ENCODE results near the gene ENTHD1.

DNA sequence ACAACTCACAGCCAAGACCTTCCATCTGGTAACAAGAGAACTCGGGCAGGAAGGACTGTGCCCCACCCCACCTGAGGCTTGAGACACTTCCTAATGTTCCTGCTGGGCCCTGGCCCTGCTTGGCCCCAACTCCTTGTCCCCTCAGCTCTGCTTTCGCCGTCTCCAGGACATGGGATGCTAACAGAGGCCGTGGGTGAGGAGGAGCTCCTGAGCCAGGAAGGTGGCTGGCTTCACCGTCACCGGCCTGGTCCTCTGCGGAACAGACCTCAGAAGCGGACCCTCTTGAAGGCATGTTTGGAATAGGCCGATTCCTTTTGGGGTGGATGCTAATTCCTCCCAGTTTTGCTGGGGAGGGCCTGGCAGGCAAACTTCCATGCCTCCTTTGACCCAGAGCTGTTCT lies 168.7 kb downstream of the ENTHD1 start:
- TF ChIP-seq, protein P1, sequence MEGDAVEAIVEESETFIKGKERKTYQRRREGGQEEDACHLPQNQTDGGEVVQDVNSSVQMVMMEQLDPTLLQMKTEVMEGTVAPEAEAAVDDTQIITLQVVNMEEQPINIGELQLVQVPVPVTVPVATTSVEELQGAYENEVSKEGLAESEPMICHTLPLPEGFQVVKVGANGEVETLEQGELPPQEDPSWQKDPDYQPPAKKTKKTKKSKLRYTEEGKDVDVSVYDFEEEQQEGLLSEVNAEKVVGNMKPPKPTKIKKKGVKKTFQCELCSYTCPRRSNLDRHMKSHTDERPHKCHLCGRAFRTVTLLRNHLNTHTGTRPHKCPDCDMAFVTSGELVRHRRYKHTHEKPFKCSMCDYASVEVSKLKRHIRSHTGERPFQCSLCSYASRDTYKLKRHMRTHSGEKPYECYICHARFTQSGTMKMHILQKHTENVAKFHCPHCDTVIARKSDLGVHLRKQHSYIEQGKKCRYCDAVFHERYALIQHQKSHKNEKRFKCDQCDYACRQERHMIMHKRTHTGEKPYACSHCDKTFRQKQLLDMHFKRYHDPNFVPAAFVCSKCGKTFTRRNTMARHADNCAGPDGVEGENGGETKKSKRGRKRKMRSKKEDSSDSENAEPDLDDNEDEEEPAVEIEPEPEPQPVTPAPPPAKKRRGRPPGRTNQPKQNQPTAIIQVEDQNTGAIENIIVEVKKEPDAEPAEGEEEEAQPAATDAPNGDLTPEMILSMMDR (IDR thresholded peaks at IDR 0.05) = no peak
- TF ChIP-seq POLR2A (IDR thresholded peaks at IDR 0.05; ENCODE audit: low read depth) (no peak), POLR2AphosphoS5 (IDR thresholded peaks at IDR 0.05) (no peak)

Data from esophagus muscularis mucosa (tissue), 3 donors.